Mammary epithelial cell (primary cell): ENCODE results near the gene YWHAQ.
"Not testable (repeated sequence)": the region's sequence is repeated elsewhere in the genome, so short reads cannot be mapped to it uniquely, and the experiment has no call there.

Experiments used
- CTCF ChIP-seq, 2 donors: IDR thresholded peaks in 1 of 2; conservative IDR thresholded peaks in 1 of 2; 2 replicates each; pipeline ENCODE4 v1.5.1; 2011 to 2012; ENCODE audit warnings: inconsistent platforms in 2 of 2, low read length in 2 of 2, mild to moderate bottlenecking in 2 of 2, control low read depth in 1 of 2, low read depth in 1 of 2; ENCODE audit not compliant: insufficient read depth in 1 of 2; ENCODE audit errors: extremely low read depth in 1 of 2
- EZH2 ChIP-seq: IDR thresholded peaks from 2 replicates; pipeline ENCODE4 v1.6.1; 2012; ENCODE audit warnings: low read length, inconsistent platforms, borderline replicate concordance

GRCh38 chr2:9595256-9595655, 35.5 kb downstream of the YWHAQ start:
- TF ChIP-seq CTCF (conservative IDR thresholded peaks at IDR 0.05 in 1 of 2, IDR thresholded peaks at IDR 0.05 in 1 of 2; ENCODE audit: extremely low read depth in 1 of 2, insufficient read depth in 1 of 2, low read depth in 1 of 2, low read length in 2 of 2); EZH2: not testable (repeated sequence)
